ENCODE data around the gene MCTP2. TPM values are rescaled to one million over a fixed set of nuclear protein-coding genes. Genes with fewer than 3 reads are reported as not detected.

Gene MCTP2
- total and polyA plus RNA-seq, 2 of the 8 experiments (the other 6 are each of a cell fraction or from before 2014, with no cell fraction given) = 3.4 to 4.5 TPM

DNA sequence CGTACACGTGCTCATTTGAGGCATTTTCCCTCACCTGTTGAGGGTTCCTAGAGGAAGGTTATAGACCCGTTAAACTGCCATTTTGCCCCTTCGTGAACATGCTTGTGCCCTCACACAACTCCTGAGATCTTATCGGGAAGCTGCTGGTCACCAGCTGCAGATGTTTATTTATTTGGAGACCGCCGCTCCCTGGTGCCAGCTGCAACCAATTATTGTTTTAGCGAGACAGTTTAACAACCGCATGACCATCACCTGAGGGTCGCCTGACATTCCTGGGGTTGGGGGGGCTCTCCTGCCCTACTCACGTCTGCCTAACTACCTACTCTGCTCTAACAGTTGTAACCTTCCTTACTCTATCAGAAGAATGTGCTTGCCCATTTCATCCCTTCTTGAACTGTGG lies 292.5 kb downstream of the MCTP2 start:
- H3K14ac ChIP-seq (ENCODE audit: insufficient read length) = no peak overlapping the region
- H4K91ac ChIP-seq (replicated peaks; ENCODE audit: insufficient read length, low read length) = no peak overlapping the region
- no peak overlapping the region for H3K27ac ChIP-seq (ENCODE audit: low read depth, low read length)
- H3K27me3 ChIP-seq (replicated peaks in 1 of 4; ENCODE audit: control insufficient read depth in 3 of 4, extremely low read depth in 1 of 4, insufficient read depth in 3 of 4, low read length in 3 of 4) = no peaks in the 10 kb centered on the region
- ChIA-PET POLR2A (ENCODE audit: partially characterized antibody) (no interaction called here), CTCF (ENCODE audit: partially characterized antibody) (no interaction called here)
- no peak overlapping the region for H2BK12ac ChIP-seq (ENCODE audit: low read depth, low read length)
- peaks cover 0 to 4% (median 0%) of the 10 kb centered on the region in 4 experiments; a peak in 1 of 7 replicates for H3K4me1 ChIP-seq (replicated peaks in 1 of 4; ENCODE audit: control insufficient read depth in 3 of 4, insufficient read depth in 4 of 4, low read length in 3 of 4)
- 0 out of 2 replicates have a peak overlapping the region, but pooled peaks have one; percentile 54 for H2BK20ac ChIP-seq (ENCODE audit: low read length)
- WGBS, 2 experiments (ENCODE audit: extremely low coverage in 1 of 2, insufficient coverage in 1 of 2, insufficient read length in 1 of 2, insufficient replicate concordance in 2 of 2, low coverage in 1 of 2, low lambda C conversion rate in 2 of 2, missing lambda C conversion rate in 1 of 2) = 91% methylated on average over 11 of the region's 11 CpGs; no CpG with 5 or more reads in 1 of the 2 experiments
- H3K36me3 ChIP-seq (ENCODE audit: control insufficient read depth in 2 of 4, insufficient read depth in 4 of 4, low read length in 3 of 4) = no peaks in the 10 kb centered on the region
- no peaks in the 10 kb centered on the region for H3K79me2 ChIP-seq (ENCODE audit: control insufficient read depth in 1 of 2, insufficient read depth in 2 of 2, low read length in 2 of 2)
- H3K56ac ChIP-seq (replicated peaks; ENCODE audit: insufficient read length, low read depth, low read length) = no peak overlapping the region
- no peak overlapping the region for H2AFZ ChIP-seq (ENCODE audit: low read length)
- H3K4ac ChIP-seq (replicated peaks; ENCODE audit: insufficient read length, low read depth, low read length) = no peak overlapping the region
- H2BK15ac ChIP-seq (ENCODE audit: low read length) = no peak overlapping the region
- no peak overlapping the region for H4K5ac ChIP-seq (ENCODE audit: insufficient read length, low read depth, low read length)
- no peak overlapping the region for H3K9ac ChIP-seq (replicated peaks in 1 of 4; ENCODE audit: extremely low read depth in 1 of 4, low read depth in 3 of 4, low read length in 3 of 4)
- H4K8ac ChIP-seq (ENCODE audit: extremely low read depth, insufficient read depth, low read length) = no peak overlapping the region
- H3K4me2 ChIP-seq (ENCODE audit: insufficient read depth in 1 of 2, low read depth in 2 of 2, low read length in 2 of 2) = no peak overlapping the region
- TF ChIP-seq JUND (IDR thresholded peaks at IDR 0.05; ENCODE audit: low read length) (no peak), TEAD4 (IDR thresholded peaks at IDR 0.05; ENCODE audit: low read depth, low read length) (peak; percentile 78)
- no peaks in the 10 kb centered on the region for H3K9me3 ChIP-seq (ENCODE audit: insufficient read depth in 2 of 2, low read depth in 1 of 2, low read length in 1 of 2)
- H3K23me2 ChIP-seq (ENCODE audit: low read depth, low read length) = no peaks in the 10 kb centered on the region
- no peak overlapping the region for H3K4me3 ChIP-seq (ENCODE audit: extremely low read depth in 1 of 4, insufficient read depth in 2 of 4, low read depth in 3 of 4, low read length in 4 of 4)
- FAIRE-seq = no peak
- no peak overlapping the region for H2AK5ac ChIP-seq (ENCODE audit: low read depth, low read length)
- no peak overlapping the region for H2BK5ac ChIP-seq (ENCODE audit: low read depth, low read length)
- no peaks in the 10 kb centered on the region for H4K20me1 ChIP-seq (replicated peaks in 1 of 2; ENCODE audit: control insufficient read depth in 1 of 2, insufficient read depth in 2 of 2, low read length in 2 of 2)
- DNase-seq (ENCODE audit: low read depth in 1 of 2, low spot score in 2 of 2) = no peak
- H3K23ac ChIP-seq (ENCODE audit: insufficient read length) = no peak overlapping the region
- H3K79me1 ChIP-seq (ENCODE audit: low read depth, low read length) = no peaks in the 10 kb centered on the region
- no peak overlapping the region for H3K18ac ChIP-seq (ENCODE audit: extremely low read depth, low read length)
- no peak overlapping the region for H2BK120ac ChIP-seq (replicated peaks; ENCODE audit: low read depth, low read length)
